Dermis blood vessel endothelial cell (primary cell): ENCODE results near the gene GPR83. TPM values are rescaled to one million over a fixed set of nuclear protein-coding genes. Genes with fewer than 3 reads are reported as not detected.
"Not testable (repeated sequence)": the region's sequence is repeated elsewhere in the genome, so short reads cannot be mapped to it uniquely, and the experiment has no call there.

Experiments used
- DNase-seq: peaks from one replicate; pipeline ENCODE4 v3.0.0; 2010
- total RNA-seq: library from RNA; depleted of rRNA; stranded (reverse); fragments of >200 nt; gene quantifications from 2 replicates; pipeline ENCODE4 v1.2.3, GENCODE V29; 2014

Gene GPR83
- total RNA-seq, 1 donor from 2014 or later, result not detected

DNA sequence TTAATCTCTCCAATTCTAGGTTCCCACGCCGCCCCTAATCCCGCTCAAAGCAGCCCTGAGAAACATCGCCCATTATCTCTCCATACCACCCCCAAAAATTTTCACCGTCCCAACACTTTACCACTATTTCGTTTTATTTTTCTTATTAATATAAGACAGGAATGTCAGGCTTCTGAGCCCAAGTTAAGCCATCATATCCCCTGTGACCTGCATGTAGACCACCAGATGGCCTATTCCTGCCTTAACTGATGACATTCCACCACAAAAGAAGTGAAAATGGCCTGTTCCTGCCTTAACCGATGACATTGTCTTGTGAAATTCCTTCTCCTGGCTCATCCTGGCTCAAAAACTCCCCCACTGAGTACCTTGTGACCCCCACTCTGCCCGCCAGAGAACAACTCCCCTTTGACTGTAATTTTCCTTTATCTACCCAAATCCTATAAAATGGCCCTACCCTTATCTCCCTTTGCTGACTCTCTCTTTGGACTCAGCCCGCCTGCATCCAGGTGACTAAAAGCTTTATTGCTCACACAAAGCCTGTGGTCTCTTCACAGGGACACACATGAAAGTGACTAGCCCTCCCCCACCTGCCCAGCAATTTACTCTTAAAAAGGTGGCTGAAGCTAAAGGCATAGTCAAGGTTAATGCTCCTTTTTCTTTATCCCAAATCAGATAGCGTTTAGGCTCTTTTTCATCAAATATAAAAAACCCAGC lies 50.2 kb downstream of the GPR83 start:
- not testable (repeated sequence) for DNase-seq

DNA sequence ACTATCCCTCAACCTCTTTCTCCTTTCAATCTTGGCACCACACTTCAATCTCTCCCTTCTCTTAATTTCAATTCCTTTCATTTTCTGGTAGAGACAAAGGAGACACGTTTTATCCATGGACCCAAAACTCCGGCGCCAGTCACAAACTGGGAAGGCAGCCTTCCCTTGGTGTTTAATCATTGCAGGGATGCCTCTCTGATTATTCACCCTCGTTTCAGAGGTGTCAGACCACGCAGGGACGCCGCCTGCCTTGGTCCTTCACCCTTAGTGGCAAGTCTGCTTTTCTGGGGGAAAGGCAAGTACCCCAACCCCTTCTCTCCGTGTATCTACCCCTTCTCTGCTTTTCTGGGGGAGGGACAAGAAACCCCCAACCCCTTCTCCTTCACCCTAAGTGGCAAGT lies 54.9 kb downstream of the GPR83 start:
- not testable (repeated sequence) for DNase-seq

GRCh38 chr11:94343495-94343894 lies 57.7 kb downstream of the GPR83 start:
- no peak for DNase-seq

DNA sequence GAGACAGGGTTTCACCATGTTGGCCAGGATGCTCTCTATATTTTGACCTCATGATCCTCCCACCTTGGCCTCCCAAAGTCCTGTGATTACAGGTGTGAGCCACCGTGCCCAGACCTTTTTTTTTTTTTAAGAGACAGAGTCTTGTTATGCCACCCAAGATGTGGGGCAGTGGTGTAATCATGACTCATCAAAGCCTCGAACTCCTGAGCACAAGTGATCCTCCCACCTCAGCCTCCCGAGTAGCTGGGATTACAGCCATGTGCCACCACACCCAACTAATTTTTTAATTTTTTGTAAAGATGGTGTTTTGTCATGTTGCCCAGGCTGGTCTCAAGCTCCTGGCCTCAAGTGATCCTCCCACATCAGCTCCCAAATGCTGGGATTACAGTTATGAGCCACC lies 59.0 kb downstream of the GPR83 start:
- no peak for DNase-seq

DNA sequence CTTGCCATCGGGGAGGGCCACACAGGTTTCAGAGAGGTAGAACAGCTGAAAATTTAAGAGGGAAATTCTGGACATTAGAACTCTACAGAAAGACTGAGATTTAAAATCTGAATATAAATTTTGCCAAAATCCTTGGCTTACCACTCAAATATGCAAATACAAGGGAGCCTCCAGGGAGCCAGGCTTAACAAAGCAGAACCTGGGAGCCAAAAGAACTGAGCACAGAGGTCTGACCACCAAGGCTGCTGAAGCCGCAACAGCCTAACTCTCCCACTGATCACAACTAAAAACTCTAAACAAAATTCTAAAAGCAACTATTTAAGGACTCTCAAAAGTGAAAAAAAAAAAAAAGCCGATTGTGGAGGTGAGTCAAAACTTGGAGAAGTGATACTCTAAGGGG lies 62.6 kb downstream of the GPR83 start:
- no peak for DNase-seq

- DNase-seq, result no peak
Measured at GRCh38 chr11:94336033-94336432, 65.2 kb downstream of the GPR83 start.

- no peak for DNase-seq
Measured at GRCh38 chr11:94332814-94333213, 68.4 kb downstream of the GPR83 start.

- no peak for DNase-seq
Measured at GRCh38 chr11:94330789-94331188, 70.4 kb downstream of the GPR83 start.

GRCh38 chr11:94329501-94329900 lies 71.7 kb downstream of the GPR83 start:
- DNase-seq, result no peak

DNA sequence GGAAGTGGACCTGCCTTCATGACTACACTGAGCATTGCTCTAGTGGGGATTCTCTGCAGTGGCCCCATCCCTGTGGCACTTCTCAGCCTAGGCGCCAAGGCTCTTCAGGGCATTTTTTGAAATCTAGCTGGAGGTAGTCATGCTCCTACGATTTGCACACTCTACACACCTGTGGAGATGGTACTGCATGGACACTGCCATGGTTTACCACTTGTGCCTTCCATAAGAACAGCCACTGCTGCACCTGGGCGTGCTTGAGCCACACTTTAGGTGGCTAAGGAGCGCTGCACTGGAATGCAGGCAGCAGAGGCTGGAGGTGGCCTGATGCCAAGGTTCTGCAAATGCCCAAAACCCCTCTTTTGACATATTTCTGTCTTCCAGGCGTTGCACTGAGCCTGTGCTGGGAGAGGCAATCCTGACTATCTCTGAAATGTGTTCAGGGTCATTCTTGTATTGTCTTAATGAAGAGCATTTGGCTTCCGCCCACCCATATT lies 72.6 kb downstream of the GPR83 start:
- DNase-seq, result no peak

Other genes with a start within 250 kb of the GPR83 start
- gene IZUMO1R, start 96.8 kb downstream of the GPR83 start, total RNA-seq, result not detected in 2 replicates
- gene MRE11, start 92.4 kb upstream of the GPR83 start, total RNA-seq, result 14.0 and 19.6 TPM in 2 replicates
- gene ANKRD49, start 92.6 kb upstream of the GPR83 start, total RNA-seq, result 11.2 and 15.7 TPM in 2 replicates
- gene C11orf97, start 111.0 kb upstream of the GPR83 start, total RNA-seq, result not detected in 2 replicates
- 6.4 and 6.5 TPM in 2 replicates for gene FUT4, start 142.5 kb upstream of the GPR83 start, total RNA-seq
- 0.79 and 1.2 TPM in 2 replicates for gene PIWIL4, start 165.9 kb upstream of the GPR83 start, total RNA-seq